NCI-H1105 (cell line): Measurements from ENCODE around the gene WHAMM.
"Not testable (repeated sequence)": the region's sequence is repeated elsewhere in the genome, so short reads cannot be mapped to it uniquely, and the experiment has no call there.

Experiments used
- DNase-seq: peaks from one replicate; lab custom pipeline; 2025; lab: John Stamatoyannopoulos, UW

The WHAMM gene

DNA sequence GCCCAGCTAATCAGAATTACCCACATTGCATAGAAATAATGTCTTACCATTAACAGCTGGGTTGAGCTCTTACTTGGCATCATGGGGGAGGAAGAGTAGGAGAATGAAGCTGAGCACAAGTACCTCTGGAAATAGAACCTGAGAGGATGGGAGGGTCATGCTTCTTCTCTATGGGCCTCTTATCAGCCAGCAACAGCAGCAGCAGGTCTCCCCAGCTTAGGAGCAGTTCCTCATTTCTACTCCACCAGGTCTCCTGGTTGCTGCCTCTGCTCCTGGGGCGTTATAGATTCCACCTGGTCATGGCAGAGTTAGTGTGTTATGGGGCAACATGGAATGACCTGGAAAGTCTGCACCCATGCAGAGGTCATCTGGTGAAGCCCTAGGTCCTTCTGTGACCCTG is 6.9 kb upstream of the WHAMM start:
- no peak for DNase-seq

DNA sequence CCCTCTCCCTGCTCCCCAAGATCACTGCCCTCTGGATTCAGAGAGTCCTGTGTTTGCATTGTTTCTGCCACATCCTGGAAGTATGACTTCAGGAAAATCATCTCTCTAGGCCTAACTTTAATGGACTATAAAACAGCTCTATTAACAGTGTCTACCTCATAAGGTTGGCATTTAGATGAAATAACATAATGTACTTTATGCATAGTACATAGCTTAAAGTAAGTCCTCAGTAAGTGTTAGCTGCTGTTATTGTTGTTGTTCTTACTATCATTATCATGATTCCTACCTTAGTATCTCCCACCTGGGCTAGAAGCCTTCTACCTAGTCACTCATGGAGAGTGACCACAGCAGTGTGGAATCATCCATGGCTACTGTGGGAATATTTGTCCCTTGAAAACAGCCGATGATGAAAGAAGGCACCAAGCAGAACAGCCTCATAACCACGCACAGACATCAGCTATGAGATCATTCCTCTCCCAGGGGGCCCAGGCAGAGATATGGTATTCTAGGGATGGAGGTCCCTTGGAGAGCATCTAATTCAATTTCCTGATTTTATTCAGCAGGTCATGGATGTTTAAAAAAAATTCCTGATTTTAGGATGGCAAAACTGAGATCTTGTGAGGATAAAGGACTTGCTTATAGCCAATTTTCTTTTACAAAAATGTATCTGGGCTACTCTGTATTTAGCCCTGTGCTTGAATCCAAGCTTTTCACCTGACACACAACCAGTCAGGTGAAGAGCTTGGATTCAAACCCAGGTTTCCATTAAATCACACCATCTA is 5.4 kb upstream of the WHAMM start:
- DNase-seq, result no peak

DNA sequence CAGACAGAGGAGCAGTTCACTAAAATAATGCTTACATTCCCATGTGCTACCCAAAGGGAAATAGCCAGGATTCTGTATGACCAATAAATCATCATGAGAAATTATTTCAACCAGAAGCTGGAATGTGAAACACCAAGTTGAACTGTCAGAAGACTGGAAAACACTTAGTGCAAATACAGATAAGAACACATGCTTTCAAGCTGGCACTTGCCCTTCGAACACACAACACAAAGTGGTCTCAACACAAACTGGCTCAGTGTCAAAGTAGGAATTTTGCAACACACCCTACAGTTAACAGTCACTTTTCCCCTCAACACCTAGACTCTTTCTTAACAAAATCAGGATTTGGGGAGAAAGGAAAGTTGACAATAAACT is 4.9 kb upstream of the WHAMM start:
- no peak for DNase-seq

- no peak for DNase-seq
These were observed 3.4 kb upstream of the WHAMM start, which contains the start of gene FSD2 for GRCh38 chr15:82805994-82806406. Gene FSD2 (minus strand): TSS chr15:82806069. CDS start chr15:82787390, 18,679 bp downstream.

GRCh38 chr15:82807920-82808633 is 1.4 kb upstream of the WHAMM start:
- DNase-seq, result no peak

DNA sequence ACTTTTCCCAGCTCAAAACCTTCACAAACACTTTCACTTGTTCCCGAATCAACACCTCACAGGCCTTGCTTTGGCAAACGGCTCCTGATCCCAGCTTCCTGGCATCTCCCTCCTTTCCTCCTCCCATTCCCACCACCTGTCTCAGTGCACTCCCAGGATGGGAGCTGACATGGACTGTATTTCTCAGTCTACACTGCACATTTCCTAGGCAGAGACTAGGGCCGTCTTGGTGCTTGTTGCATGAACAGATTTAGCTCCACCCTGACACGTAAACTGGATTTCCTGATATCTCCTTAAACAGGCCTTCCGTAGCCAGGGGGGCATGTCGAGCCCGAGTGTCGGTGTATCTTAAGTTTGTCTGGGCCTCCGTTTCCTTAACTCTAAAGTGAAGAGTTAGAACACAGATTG is 790 bp upstream of the WHAMM start:
- DNase-seq, result no peak

DNA sequence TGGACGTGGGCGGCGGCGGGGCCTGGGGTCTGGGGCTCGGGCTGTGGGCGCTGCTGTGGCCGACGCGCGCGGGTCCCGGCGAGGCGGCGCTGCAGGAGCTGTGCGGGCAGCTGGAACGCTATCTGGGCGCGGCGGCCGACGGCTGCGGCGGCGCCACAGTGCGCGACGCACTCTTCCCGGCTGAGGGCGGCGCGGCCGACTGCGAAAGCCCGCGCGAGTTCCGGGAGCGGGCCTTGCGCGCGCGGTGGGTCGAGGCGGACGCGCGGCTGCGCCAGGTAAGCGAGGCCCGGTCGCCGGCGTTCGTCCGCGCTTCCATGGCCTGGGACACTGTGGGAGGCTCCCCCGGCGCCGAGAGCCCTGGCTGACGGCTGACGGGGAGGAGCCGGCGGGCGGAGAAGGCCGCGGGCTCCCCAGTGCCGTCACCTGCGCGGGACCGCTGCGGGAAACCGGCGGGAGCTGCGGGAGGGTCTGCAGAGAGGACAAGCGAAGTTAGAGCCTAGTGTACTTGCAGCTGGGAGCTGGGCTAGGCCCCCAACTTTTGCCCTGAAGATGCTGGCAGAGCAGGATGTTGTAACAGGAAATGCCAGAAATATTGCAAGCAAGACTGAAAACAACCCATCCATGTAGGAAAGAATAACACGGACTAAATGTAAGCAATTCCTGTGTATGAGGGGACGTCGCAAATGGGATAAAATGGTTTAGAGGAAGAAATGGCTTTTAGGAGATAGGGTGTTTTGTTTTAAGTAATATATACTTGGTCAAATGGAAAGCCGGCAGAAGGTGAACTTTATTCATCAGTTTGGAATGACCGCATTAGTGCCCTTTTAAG is 847 bp downstream of the WHAMM start:
- no peak for DNase-seq

DNA sequence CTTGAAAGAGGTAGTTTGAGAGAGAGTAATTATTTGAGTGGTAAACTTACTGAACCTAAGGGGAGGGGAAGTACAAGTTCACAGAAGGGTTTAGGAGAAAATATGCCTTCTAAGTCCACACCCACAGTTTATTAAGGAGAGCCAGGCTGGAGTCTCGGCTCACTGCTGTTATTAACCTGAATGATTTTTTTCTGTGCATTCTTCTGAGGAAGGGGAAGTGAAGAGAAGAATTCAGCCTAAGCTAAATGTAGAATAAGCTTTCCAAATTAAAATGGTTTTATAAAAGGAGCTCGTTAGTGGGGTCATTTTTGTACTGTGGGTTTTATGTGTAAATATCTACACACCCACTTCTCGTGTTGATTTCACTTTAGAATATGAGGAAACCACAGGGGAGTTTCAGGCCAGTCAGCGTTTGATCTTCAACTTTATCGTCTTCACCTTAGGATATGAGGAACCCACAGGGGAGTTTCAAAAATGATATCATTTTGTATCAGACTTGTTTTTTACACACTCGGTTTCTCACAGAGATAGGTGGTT is 1.5 kb downstream of the WHAMM start:
- no peak for DNase-seq

- no peak for DNase-seq
These were observed 3.6 kb downstream of the WHAMM start for GRCh38 chr15:82812994-82813393.

DNA sequence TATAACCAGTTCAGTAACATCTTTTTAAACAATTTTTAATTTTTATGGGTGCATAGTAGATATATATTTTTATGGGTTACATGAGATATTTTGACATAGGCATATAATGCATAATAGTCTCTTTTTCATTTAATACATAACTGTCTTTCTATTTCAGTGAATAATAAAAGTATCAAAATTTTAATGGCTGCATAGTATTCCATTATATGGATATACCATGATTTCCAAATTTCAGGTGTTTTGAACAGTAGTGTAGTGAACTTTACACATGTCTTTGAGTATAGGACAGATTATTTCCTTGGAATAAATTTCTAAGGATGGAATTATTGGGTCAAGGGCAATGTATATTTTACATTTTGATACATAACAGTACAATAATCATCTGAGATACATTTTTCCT is 10.7 kb downstream of the WHAMM start:
- no peak for DNase-seq

DNA sequence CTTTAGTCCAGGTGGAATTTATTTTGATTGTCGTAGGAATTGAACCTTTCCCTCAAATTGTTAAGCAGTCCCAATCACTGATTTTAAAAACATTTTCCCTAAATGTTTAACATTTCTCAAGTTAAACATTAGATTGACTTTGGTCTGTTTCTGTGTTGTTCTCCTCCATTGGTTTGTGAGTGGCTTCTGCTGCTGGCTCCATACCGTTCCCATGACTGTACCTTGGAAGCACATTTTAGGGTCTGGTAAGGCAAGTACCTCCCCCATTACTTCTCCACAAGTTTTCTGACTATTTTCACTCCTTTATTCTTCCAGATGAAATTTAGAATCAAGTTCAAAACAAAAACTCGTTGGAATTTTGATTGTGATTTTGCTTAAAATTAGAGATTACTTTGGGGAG is 12.0 kb downstream of the WHAMM start:
- not testable (repeated sequence) for DNase-seq

DNA sequence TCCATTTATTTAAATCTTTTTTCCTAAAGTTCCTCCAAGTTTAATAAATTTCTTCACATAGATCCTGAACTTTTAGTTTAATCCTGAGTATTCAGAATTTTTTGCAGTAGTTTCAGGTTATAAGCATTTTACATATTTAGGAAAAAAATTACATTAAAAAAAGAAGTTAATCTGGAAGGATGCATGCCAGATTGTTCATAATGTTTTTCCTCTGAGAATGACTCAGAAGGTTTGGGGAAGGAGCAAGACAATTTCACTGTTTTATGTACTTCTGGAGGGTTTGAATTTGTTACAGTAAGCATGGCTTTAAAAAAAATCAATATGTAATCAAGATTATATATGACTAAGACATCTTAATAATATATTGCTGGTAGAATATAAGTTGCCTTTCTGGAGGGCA is 12.4 kb downstream of the WHAMM start:
- not testable (repeated sequence) for DNase-seq

GRCh38 chr15:82823049-82823448 is 13.6 kb downstream of the WHAMM start:
- DNase-seq, result no peak

- DNase-seq, result no peak
These were observed 18.6 kb downstream of the WHAMM start for GRCh38 chr15:82828075-82828474.

- DNase-seq, result no peak
These were observed 19.8 kb downstream of the WHAMM start for GRCh38 chr15:82829234-82829633.

DNA sequence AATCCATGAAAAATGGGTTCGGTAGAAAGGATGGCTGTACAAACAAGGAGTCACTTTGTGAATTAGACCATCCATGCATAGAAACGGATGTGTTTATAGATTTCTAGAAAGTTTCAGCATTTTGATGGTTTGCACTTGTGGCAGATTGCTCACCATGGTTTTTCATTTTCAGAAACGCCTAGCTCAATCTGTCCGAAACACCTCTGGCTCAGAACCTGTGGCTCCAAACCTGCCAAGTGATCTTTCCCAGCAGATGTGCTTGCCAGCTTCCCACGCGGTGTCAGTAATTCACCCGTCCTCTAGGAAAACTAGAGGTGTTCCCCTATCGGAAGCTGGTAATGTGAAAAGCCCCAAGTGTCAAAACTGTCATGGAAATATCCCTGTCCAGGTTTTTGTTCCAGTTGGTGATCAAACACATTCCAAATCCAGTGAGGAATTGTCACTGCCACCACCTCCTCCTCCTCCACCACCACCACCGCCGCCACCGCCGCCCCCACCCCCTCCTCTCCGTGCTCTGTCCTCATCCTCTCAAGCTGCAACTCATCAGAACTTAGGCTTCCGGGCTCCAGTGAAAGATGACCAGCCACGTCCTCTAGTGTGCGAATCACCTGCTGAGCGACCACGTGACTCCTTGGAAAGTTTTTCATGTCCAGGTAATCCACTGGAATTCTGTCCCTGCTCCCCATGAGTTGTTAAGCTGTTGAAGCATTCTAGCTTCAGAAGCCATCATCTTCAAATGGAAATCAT is 21.2 kb downstream of the WHAMM start:
- DNase-seq, result no peak

DNA sequence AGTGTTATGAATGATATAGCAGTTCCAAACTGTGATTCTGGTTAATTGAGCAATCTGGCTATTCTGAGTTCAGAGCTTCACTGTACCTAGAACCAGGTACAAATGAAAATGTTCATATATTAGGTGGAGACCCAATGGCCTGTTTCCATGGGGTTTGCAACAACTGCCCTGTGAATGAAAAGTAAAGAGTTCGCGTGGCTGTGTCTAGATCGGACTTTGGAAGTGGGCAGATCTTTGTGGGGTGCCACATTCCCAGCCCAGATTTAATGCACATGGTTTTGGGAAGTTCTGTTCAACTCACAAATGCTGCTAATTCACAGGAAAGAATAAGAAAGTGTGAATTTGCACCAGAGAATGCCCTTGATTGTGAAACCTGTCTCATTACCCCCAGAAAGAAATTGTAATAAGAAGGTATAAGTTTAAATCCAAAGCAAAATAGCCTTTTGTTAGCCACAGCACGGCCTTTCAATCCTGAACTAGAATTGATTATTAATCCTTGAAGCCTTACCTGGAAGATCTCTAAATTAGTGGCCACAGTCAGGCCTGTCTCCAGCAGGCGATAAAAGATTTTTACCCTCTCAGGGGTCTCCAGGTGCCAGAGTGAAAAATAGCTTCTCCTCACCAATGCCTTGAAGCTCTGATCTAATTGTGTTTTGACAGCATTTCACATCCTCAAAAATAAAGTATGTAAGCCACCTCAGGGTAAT is 22.6 kb downstream of the WHAMM start:
- DNase-seq, result no peak

GRCh38 chr15:82832601-82833361 is 23.4 kb downstream of the WHAMM start:
- DNase-seq, result no peak

GRCh38 chr15:82833362-82833682 is 23.9 kb downstream of the WHAMM start:
- no peak for DNase-seq

DNA sequence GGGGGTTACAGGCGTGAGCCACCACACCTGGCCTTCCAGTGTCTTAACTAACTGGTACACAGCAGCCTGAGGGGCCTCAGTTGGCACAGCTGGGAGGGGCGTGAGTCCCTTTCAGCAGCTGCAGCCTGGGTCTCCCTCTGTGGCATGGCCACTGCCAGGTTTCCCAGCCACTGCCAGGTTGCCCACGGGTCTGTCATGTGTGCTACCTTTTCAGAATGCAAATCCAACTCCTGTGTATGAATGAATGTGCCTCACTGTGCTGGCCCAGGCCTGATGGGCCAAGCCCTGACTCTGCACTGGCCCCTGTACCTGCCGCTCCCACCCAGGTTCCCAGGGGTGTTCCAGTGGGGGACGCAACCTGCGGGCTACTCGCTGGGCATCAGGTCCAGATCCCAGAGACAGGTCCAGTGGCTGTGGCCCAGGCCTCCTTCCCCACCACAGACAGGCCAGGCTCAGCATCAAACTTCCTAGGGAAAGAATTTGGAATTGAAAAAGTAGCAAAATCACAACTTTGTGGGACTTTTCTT is 26.0 kb downstream of the WHAMM start:
- DNase-seq, result no peak
